NCI-H345 treated with DMSO at 0.1 percent for 48 hours (cell line): Measurements from ENCODE around the gene ABLIM1.

Experiments
- DNase-seq: peaks from one replicate; lab custom pipeline; 2025; ENCODE audit not compliant: unreplicated experiment; lab: John Stamatoyannopoulos, UW

The ABLIM1 gene

GRCh38 chr10:114548662-114549061 lies 109.4 kb downstream of the ABLIM1 start:
- no peak for DNase-seq

- no peak for DNase-seq
Observed at GRCh38 chr10:114547514-114547913, 110.6 kb downstream of the ABLIM1 start.

GRCh38 chr10:114547056-114547455 lies 111.0 kb downstream of the ABLIM1 start:
- no peak for DNase-seq

GRCh38 chr10:114545819-114546218 lies 112.3 kb downstream of the ABLIM1 start:
- no peak for DNase-seq

DNA sequence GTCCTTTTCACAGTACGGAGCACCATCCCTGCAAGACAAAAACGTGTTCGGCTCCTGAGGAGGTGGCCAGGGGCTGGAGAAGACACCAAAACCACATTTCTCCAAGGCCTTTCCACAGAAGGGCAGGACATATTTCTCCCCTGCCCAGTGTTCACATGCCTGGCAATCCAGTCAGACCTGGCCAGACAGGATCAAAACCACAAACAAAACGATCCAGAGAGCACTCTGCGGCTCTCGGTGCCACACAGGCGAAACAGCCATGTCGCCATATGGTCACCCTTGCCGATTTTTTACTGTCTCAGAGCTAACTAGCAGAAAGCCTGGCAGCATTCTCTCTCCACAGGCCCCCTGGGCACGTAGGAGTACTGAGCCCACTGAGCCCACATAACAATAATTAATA lies 113.0 kb downstream of the ABLIM1 start:
- no peak for DNase-seq

- DNase-seq: no peak
Observed at GRCh38 chr10:114544045-114544659, 113.9 kb downstream of the ABLIM1 start.

GRCh38 chr10:114543456-114543855 lies 114.6 kb downstream of the ABLIM1 start:
- no peak for DNase-seq

GRCh38 chr10:114542373-114542772 lies 115.7 kb downstream of the ABLIM1 start:
- DNase-seq: no peak

DNA sequence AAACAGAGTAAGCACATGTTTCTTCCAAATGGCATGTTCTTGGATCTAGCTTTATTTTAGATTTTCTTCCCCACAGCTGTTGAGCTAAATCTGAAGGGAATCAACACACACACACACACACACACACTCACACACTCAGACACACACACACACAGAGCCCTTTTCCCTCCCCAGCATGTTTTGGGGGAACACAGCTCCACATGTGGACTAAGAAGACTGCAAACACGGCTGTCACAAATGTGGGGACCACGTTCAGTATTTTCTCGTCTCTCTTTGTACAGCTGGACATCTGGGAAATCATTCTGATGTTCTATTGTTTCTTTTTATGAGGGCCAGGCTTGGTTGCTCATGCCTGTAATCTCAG lies 116.3 kb downstream of the ABLIM1 start:
- DNase-seq: no peak

- DNase-seq: no peak
Observed at GRCh38 chr10:114541081-114541796, 116.8 kb downstream of the ABLIM1 start.

DNA sequence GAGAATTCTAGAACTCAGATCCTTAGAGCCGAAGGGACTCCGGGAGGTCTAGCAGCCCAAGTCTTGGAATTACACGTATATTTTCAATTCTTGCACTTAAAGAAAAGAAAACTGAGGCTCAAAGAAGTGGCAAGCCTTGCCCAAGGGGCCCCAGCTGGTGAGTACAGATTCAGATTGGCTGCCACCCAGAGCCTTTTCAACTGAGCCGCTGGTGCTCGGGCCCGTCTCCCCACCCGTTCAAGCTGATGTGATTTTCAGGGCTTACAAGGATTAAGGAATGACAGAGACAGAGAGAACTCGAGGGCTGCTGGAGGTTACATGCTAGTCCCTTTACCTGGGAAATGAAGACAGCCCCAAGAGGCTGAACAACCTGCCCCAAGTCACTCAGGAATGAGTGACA lies 117.8 kb downstream of the ABLIM1 start:
- no peak for DNase-seq

DNA sequence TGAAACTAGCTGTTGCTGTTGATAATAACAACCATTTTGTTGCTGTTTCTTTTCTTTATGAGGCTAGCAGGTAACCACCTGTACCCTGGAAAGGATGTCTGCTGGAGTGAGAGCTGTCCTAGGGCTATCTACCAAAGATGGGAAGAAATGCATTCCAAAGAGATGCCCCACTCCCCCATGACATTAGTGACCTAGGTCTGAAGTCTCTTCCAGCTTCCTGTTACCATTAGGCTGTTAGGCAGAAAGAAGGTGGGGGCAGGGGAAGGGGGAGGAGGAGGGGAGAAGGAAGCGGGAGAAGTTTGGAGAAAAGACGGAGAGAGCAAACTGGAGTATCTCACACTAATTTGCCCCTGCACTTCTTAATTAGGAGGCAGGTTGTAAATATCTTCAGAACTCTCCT lies 118.5 kb downstream of the ABLIM1 start:
- no peak for DNase-seq

DNA sequence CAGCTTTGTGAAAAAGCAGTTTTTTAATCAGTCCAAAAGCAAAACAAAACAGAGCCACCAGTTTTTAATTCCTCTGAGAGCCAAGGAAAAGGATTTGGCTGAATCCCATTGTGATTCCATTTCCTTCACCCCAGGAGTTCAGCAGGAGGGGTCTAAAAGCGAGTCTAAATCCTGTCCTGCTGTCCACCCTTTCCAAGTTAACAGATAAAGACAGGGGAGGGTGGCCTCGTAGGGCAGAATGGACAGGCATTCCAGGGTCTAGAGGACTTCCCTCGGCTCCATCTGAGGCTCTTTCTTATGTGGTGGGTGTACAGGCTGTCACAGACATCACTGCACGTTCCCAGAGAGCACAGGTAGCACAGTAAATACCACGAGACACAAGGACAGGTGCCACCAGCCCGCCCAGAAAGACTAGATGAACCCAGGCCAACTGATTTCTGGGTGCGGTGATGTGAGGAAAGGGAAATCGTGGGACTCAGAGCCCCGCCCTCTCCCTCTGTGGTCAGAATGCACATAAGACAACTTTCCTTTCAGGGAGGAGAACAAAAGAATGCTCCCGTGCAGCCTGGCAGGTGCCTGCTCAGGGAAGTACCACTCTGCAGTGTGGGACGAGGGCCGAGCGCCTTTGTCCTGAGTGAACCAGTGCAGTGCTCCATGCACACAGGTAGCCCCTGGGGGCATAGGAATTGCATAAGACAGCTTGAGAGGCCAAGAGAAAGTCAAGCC lies 119.7 kb downstream of the ABLIM1 start:
- DNase-seq: no peak

- no peak for DNase-seq
Observed at GRCh38 chr10:114537736-114538135, 120.3 kb downstream of the ABLIM1 start.

DNA sequence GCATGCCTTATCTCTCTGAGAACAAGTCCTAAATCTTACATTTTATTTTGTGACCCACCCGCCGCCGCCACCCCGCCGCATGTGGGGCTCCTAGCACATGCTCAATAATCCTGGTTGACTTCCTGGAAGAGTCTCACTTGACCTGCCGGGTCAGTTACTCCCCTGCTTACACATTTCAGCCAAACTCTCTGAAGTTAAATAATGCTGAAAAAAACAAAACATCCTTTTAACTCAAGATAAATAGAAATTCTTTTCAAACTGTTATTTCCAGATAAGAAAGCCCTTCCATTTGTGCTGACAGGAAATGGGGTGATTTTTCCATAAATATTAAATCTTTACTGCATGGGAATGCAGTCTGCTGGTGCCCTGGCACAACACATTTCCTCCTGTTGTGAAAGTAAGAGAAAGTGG lies 123.5 kb downstream of the ABLIM1 start:
- DNase-seq: no peak

DNA sequence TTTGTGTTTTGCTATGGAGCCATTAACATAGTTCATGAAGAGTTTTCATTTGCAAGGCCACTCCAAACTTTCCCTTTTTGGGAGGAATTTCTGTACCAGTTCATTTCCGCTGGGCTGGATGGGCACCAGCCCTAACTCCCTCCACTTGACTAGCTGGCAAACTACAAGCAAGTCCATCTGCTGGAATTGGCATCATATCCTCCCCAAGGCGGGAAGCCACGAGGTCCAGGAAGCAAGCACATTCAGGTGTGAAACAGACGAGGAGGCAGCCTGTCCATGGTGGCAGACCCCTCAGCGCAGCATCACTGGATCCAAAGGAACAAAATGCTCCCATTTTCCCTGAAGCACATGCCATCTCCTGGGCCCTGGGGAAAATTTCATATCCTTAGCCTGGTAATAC lies 125.8 kb downstream of the ABLIM1 start:
- no peak for DNase-seq

DNA sequence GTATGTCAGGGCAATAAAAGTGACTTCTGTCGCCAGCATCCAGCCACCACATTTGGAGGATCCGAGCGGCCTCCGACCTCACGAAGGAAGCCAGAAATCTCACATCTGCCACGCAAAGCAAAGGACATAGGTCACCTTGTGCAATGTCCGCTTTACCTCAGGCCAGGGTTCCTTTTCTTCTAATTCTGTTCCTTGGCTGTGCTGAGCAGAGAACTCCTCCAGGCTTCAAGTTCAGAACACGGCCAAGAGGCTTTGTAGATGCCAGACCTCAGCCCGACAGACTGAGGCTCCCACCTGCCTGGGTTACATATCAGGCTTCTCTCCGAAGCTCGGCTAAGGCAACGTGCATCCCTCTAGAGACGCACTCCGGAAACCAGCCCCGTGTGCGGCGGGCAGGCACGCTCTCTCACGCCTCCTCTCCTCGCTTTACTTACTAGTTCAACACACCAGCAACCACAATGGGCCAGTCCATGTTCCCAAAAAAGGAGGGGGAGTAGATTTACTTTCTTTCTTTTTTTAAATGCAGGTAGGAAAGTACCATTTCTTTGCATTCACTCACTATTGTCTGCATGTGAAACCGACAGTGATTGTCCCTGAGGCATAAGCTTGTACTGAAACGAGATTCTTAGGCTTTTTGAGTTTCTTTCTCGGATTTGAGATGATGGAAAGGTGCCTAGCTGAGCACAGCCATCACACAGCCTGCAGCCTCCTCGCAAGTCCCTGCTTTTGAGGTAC lies 131.4 kb downstream of the ABLIM1 start:
- DNase-seq: peak; percentile 41

DNA sequence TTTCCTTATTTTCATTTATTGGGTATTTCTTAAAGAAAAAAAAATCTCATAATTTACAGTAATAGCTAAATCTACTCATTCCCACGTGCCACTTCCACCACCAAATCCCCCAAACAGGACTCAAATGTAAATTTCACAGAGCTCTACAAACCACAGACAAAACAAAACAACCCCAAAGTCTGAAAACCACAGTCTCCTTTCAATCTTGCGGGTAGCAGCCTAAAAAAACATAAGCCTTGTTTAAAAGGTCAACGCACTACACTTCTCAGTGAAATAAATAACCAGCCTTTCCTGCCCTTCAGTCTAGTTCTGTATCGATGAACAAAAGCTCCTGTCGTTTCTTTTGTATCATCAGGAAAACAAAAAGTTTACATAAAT lies 132.0 kb downstream of the ABLIM1 start:
- DNase-seq: no peak

DNA sequence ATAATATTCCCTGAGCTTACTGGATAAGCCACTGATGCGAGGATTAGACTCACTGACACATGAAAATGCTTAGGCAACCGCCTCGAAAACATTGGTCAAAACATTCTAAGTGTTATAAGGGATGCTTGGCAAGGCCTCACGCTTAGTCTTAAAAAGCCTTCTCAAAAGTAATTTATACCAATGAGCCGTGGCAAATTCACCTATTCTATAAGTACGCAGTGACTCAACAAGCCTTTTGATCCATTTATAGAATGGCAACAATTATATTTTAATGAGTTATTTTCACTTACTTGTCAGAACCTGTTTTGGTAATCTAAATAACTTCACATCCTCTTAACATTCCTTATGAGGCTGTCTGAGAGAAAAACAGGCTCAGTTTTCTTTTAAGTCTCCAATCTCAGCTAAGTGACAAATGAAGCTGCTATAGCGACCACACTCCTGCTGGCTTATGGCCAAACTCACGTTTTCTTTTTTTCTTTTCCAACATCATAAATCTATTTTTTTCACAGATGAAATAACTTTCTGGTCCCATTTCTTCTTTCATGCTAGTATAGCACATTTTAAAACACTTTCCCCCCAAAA lies 132.6 kb downstream of the ABLIM1 start:
- no peak for DNase-seq

DNA sequence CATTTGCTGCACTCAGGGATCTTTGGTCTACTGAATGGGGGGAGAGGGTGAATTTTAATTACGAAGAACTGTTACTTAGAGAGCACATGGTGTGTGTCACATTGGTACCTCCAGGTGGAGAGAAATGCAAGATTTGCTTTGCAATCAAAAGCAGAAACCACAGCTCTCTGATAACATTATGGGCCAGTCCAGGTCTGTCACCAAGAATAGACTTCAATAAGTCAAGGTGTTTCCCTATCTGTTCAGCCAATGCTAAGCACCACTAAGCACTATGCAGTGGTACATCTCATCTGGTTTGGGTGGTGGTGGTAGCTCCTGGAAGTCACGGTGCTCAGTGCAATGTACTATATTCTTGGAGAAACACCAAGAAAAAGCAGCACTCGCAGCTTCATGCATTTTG lies 134.2 kb downstream of the ABLIM1 start:
- DNase-seq: no peak

GRCh38 chr10:114521255-114521654 lies 136.8 kb downstream of the ABLIM1 start:
- DNase-seq: no peak
